T-helper 1 cell (primary cell): ENCODE measurements around the gene ZNF236.
"Not testable (repeated sequence)": the region's sequence is repeated elsewhere in the genome, so short reads cannot be mapped to it uniquely, and the experiment has no call there.

ENCODE experiments used
- DNase-seq, 5 donors: peaks; one replicate each; pipeline ENCODE4 v3.0.0-alpha.2; 2012 to 2020

ZNF236 gene

GRCh38 chr18:77012806-77013541 is 190.6 kb downstream of the ZNF236 start:
- DNase-seq: no peak

- DNase-seq: no peak
These were observed 191.6 kb downstream of the ZNF236 start for GRCh38 chr18:77013811-77014521.

GRCh38 chr18:77014538-77014937 is 192.2 kb downstream of the ZNF236 start:
- no peak for DNase-seq

- DNase-seq: no peak
These were observed 192.8 kb downstream of the ZNF236 start for GRCh38 chr18:77015169-77015568.

- no peak for DNase-seq
These were observed 193.7 kb downstream of the ZNF236 start for GRCh38 chr18:77015771-77016710.

- no peak for DNase-seq
These were observed 194.6 kb downstream of the ZNF236 start for GRCh38 chr18:77016936-77017335.

- DNase-seq: no peak
These were observed 195.0 kb downstream of the ZNF236 start for GRCh38 chr18:77017355-77017754.

GRCh38 chr18:77018650-77019049 is 196.3 kb downstream of the ZNF236 start:
- DNase-seq: not testable (repeated sequence)

- DNase-seq: no peak
These were observed 197.3 kb downstream of the ZNF236 start for GRCh38 chr18:77019641-77020040.
